HepG2 (cell line): ENCODE results near the gene ACP5. TPM values are rescaled to one million over a fixed set of nuclear protein-coding genes. Genes with fewer than 3 reads are reported as not detected.

ENCODE experiments used
- ATAC-seq: fragments of 200-7000 bp; cut with Tn5 transposase; 3 replicates; pipeline ENCODE4 v1.9.1; 2020; ENCODE audit warnings: mild to moderate bottlenecking, moderate library complexity
- BruUV-seq: library from RNA; stranded (reverse); fragments of 400-500 nt; replicated peaks from 2 replicates; lab custom pipeline; 2021; lab: Mats Ljungman, UMichigan
- CTCF ChIA-PET: fragments of 300-600 bp; formaldehyde crosslinking; extraction: SDS; loops from one replicate; lab custom pipeline; 2021; ENCODE audit warnings: low total read pairs, inconsistent platforms, low intra/inter-chr PET ratio; lab: Yijun Ruan, JAX
- POLR2A ChIA-PET: fragments of 350-600 bp; sonication (Branson Sonifier 250); formaldehyde crosslinking; loops from one replicate; lab custom pipeline; 2020; ENCODE audit warnings: antibody characterized with exemption, inconsistent platforms; lab: Yijun Ruan, JAX
- DNase-seq: peaks from one replicate; pipeline ENCODE4 v3.0.0-alpha.2; 2015; ENCODE audit warnings: low spot score
- FAIRE-seq: peaks from 3 replicates; lab custom pipeline; 2011; peaks lifted over from hg19 to GRCh38; lab: Jason Lieb, UNC
- H2AFZ ChIP-seq: one replicate; pipeline ENCODE4 v1.6.1; 2011; ENCODE audit warnings: low read length, inconsistent platforms
- H3K27ac ChIP-seq: fragments of 300-600 bp; 3 replicates; pipeline ENCODE4 v1.8.0; 2011; ENCODE audit warnings: mixed run types, mild to moderate bottlenecking, mixed read lengths, low read length, inconsistent platforms; ENCODE audit not compliant: insufficient read depth; ENCODE audit errors: extremely low read length
- H3K27me3 ChIP-seq, 2 experiments: fragments of 200-600 bp in 1 of 2; 2 replicates in 1 of 2; 3 replicates in 1 of 2; pipeline versions ENCODE4 v1.6.0 to v1.8.0; 2011; ENCODE audit warnings: low read length in 2 of 2, mild to moderate bottlenecking in 2 of 2, moderate library complexity in 2 of 2, inconsistent platforms in 1 of 2; ENCODE audit not compliant: insufficient read depth in 2 of 2, control insufficient read depth in 1 of 2
- H3K36me3 ChIP-seq, 2 experiments: fragments of 200-600 bp in 1 of 2; replicated peaks in 1 of 2; 2 replicates in 1 of 2; 3 replicates in 1 of 2; pipeline versions ENCODE4 v1.5.1 to v1.8.0; 2011; ENCODE audit warnings: low read length in 2 of 2, inconsistent platforms in 1 of 2; ENCODE audit not compliant: insufficient read depth in 2 of 2, control insufficient read depth in 1 of 2
- H3K4me1 ChIP-seq: 2 replicates; pipeline ENCODE4 v1.5.1; 2012; ENCODE audit warnings: low read length, inconsistent platforms; ENCODE audit not compliant: insufficient read depth
- H3K4me2 ChIP-seq: 2 replicates; pipeline ENCODE4 v1.6.0; 2011; ENCODE audit warnings: low read depth, low read length, inconsistent platforms
- H3K4me3 ChIP-seq, 3 experiments: fragments of 200-600 bp in 1 of 3; sonication (generic), shearing (Covaris generic) in 1 of 3; replicated peaks in 1 of 3; 2 replicates each; pipeline ENCODE4 v1.5.1; 2011 to 2016; ENCODE audit warnings: low read length in 3 of 3, inconsistent platforms in 2 of 3, low read depth in 2 of 3, mild to moderate bottlenecking in 2 of 3, control low read depth in 1 of 3, mixed read lengths in 1 of 3; ENCODE audit not compliant: insufficient read depth in 1 of 3
- H3K79me2 ChIP-seq: one replicate; pipeline ENCODE4 v1.6.1; 2011; ENCODE audit warnings: low read length, inconsistent platforms; ENCODE audit not compliant: insufficient read depth
- H3K9ac ChIP-seq: 2 replicates; pipeline ENCODE4 v1.6.0; 2011; ENCODE audit warnings: mild to moderate bottlenecking, low read depth, low read length, inconsistent platforms; ENCODE audit not compliant: insufficient read depth
- H3K9me3 ChIP-seq: 2 replicates; pipeline ENCODE4 v1.5.1; 2012; ENCODE audit warnings: mild to moderate bottlenecking, low read length
- H4K20me1 ChIP-seq: 2 replicates; pipeline ENCODE4 v1.6.0; 2011; ENCODE audit warnings: inconsistent platforms, mild to moderate bottlenecking, low read length, moderate library complexity; ENCODE audit not compliant: insufficient read depth
- ATAD3A ChIP-seq: sonication (generic); formaldehyde crosslinking; IDR thresholded peaks from 2 replicates; pipeline ENCODE4 v1.4.0; 2020; ENCODE audit warnings: missing genetic modification reagents
- BCL6 ChIP-seq: IDR thresholded peaks from 2 replicates; pipeline ENCODE4 v1.6.1; 2016; ENCODE audit warnings: missing genetic modification reagents, missing compliant biosample characterization
- FOXA3 ChIP-seq: IDR thresholded peaks from 2 replicates; pipeline ENCODE4 v1.6.1; 2016; ENCODE audit warnings: missing genetic modification reagents, missing compliant biosample characterization
- HBP1 ChIP-seq: IDR thresholded peaks from 2 replicates; pipeline ENCODE4 v1.6.1; 2016; ENCODE audit warnings: low read depth, control low read depth
- HNRNPK ChIP-seq: fragments of 200-400 bp; formaldehyde crosslinking; IDR thresholded peaks from 2 replicates; pipeline ENCODE4 v1.6.1; 2018; ENCODE audit warnings: low read length, low read depth, moderate library complexity, mild to moderate bottlenecking; ENCODE audit not compliant: poor library complexity, severe bottlenecking
- KAT2B ChIP-seq: fragments of 150-350 bp; IDR thresholded peaks from 2 replicates; pipeline ENCODE4 v1.6.1; 2014; ENCODE audit warnings: low read depth, low read length, borderline replicate concordance
- KMT2B ChIP-seq: IDR thresholded peaks from 2 replicates; pipeline ENCODE4 v1.6.1; 2016; ENCODE audit warnings: missing genetic modification reagents, missing compliant biosample characterization
- MNT ChIP-seq: fragments of 450-650 bp; IDR thresholded peaks from 2 replicates; pipeline ENCODE4 v1.6.1; 2016
- NONO ChIP-seq, 2 experiments: fragments of 450-650 bp in 1 of 2; sonication (generic) in 1 of 2; formaldehyde crosslinking in 1 of 2; IDR thresholded peaks in 1 of 2; conservative IDR thresholded peaks in 1 of 2; 2 replicates each; pipeline versions ENCODE4 v1.6.1 to v1.8.0; 2017 to 2022; ENCODE audit warnings: mild to moderate bottlenecking in 1 of 2, missing genetic modification reagents in 1 of 2, moderate library complexity in 1 of 2
- RARG ChIP-seq: sonication (generic); formaldehyde crosslinking; IDR thresholded peaks from 2 replicates; pipeline ENCODE4 v1.4.0; 2020; ENCODE audit warnings: low read depth, mild to moderate bottlenecking, missing genetic modification reagents
- SALL2 ChIP-seq: sonication (generic); formaldehyde crosslinking; IDR thresholded peaks from 2 replicates; pipeline ENCODE4 v1.8.1; 2023; ENCODE audit warnings: mild to moderate bottlenecking, missing genetic modification reagents, inconsistent platforms
- TAF1 ChIP-seq: sonication (generic); formaldehyde crosslinking; IDR thresholded peaks from 2 replicates; pipeline ENCODE4 v1.4.0; 2020; ENCODE audit warnings: missing genetic modification reagents
- THRA ChIP-seq: sonication (generic); formaldehyde crosslinking; IDR thresholded peaks from 2 replicates; pipeline ENCODE4 v1.4.0; 2020; ENCODE audit warnings: missing genetic modification reagents, borderline replicate concordance
- ZNF605 ChIP-seq: sonication (generic); formaldehyde crosslinking; IDR thresholded peaks from 2 replicates; pipeline ENCODE4 v1.8.0; 2022; ENCODE audit warnings: mild to moderate bottlenecking, missing genetic modification reagents
- ZNF615 ChIP-seq: sonication (generic); formaldehyde crosslinking; IDR thresholded peaks from 2 replicates; pipeline ENCODE4 v1.5.0; 2020; ENCODE audit warnings: mild to moderate bottlenecking, missing genetic modification reagents, borderline replicate concordance
- ZNF629 ChIP-seq: sonication (generic); formaldehyde crosslinking; conservative IDR thresholded peaks from 2 replicates; pipeline ENCODE4 v1.5.0; 2020; ENCODE audit warnings: missing genetic modification reagents
- WGBS: methylation state at CpG from one replicate; pipeline ENCODE4 v1.1.6; 2017; ENCODE audit warnings: low lambda C conversion rate; 5-methylcytosine and 5-hydroxymethylcytosine counted together
- in situ Hi-C: cut with HindIII; loops from 2 replicates; pipeline ENCODE4 v1.10.0; 2017; ENCODE audit warnings: low pct_unique_long_range_greater_than_20kb; ENCODE audit not compliant: extremely low pct_ligation_motif_present
- intact Hi-C: fragments of 100-400 bp; cut with micrococcal nuclease; formaldehyde crosslinking; loops from one replicate; pipeline ENCODE4 v1.10.0; 2022; ENCODE audit not compliant: unreplicated experiment
- polyA plus RNA-seq, 8 experiments: library from polyadenylated mRNA; depleted of rRNA in 3 of 8; stranded (reverse) in 7 of 8; unstranded in 1 of 8; fragments of >200 nt; fragmentation: Illumina TruSeq in 4 of 8; extraction: Trizol in 4 of 8; gene quantifications; 2 replicates each; pipeline versions ENCODE4 v1.2.1 to v1.2.3, GENCODE V29; 2011 to 2016; ENCODE audit warnings: low read depth in 4 of 8, missing spikeins in 1 of 8, mixed read lengths in 1 of 8; ENCODE audit not compliant: insufficient read depth in 1 of 8
- total RNA-seq, 5 experiments: library from RNA; depleted of rRNA; stranded (reverse); fragments of >200 nt; fragmentation: Illumina TruSeq; extraction: Trizol; gene quantifications; 2 replicates each; pipeline ENCODE4 v1.2.3, GENCODE V29; 2016; ENCODE audit warnings: low read depth in 1 of 5

Gene ACP5
- total and polyA plus RNA-seq, 2 of the 13 experiments (the other 11 are each of a cell fraction or from before 2014, with no cell fraction given), result 1.3 to 6.7 TPM

- no peak overlapping the region for H3K27ac ChIP-seq
- no peak for TF ChIP-seq ZNF615
- TF ChIP-seq HBP1, result no peak
- no peak for TF ChIP-seq ATAD3A (CRISPR knock-in tag)
- TF ChIP-seq ZNF629 (CRISPR knock-in tag), result peak; percentile 79
- TF ChIP-seq ZNF605 (CRISPR knock-in tag), result no peak
- TF ChIP-seq FOXA3 (CRISPR knock-in tag), result no peak
- no peak for TF ChIP-seq RARG (CRISPR knock-in tag)
- no peak for TF ChIP-seq BCL6
- TF ChIP-seq KAT2B, result no peak
- peak; percentile 47 for TF ChIP-seq HNRNPK
- no peak for TF ChIP-seq TAF1 (CRISPR knock-in tag)
- no peak for TF ChIP-seq SALL2 (CRISPR knock-in tag)
- TF ChIP-seq THRA (CRISPR knock-in tag), result no peak
- TF ChIP-seq KMT2B, result no peak
- no peak for TF ChIP-seq NONO (IDR thresholded peaks at IDR 0.05)
- TF ChIP-seq NONO (CRISPR knock-in tag; conservative IDR thresholded peaks at IDR 0.05), result no peak
- no peak for TF ChIP-seq MNT
- intact Hi-C loops, result no loop called here
- ATAC-seq (no peak), DNase-seq (no peak), FAIRE-seq (no peak)
- ChIA-PET POLR2A (no interaction called here), CTCF (no interaction called here)
- H3K36me3 ChIP-seq, result no peaks in the 10 kb centered on the region
- H3K9ac ChIP-seq, result no peak overlapping the region
- H3K9me3 ChIP-seq, result no peaks in the 10 kb centered on the region
- H3K4me3 ChIP-seq, result no peak overlapping the region; a peak in 1 of 6 replicates
- H3K4me1 ChIP-seq, result peaks cover 29% of the 10 kb centered on the region
- WGBS, result 24% methylated on average over 17 of the region's 36 CpGs
- no peaks in the 10 kb centered on the region for H4K20me1 ChIP-seq
- no TSS peak for BruUV-seq
- H2AFZ ChIP-seq, result no peak overlapping the region
- in situ Hi-C loops, result no loop called here
- H3K4me2 ChIP-seq, result peak overlapping the region; percentile 66; the same call in 1 of the 2 replicates
- peaks cover 0 to 4% of the 10 kb centered on the region in 2 experiments; a peak in 1 of 5 replicates for H3K27me3 ChIP-seq
- H3K79me2 ChIP-seq, result no peaks in the 10 kb centered on the region
Observed at GRCh38 chr19:11539495-11540365, 37.7 kb downstream of the ACP5 start.
